Transverse colon (tissue), 4 donors: ENCODE data around the gene DBX1.
A peak's percentile ranks its signal among the peaks of the same experiment; 100 is the strongest.

ENCODE experiments used
- EP300 ChIP-seq: sonication (generic); formaldehyde crosslinking; IDR thresholded peaks from one replicate; pipeline ENCODE4 v1.6.1; 2017; ENCODE audit warnings: antibody characterized with exemption, low read depth
- POLR2A ChIP-seq: fragments of 450-650 bp; IDR thresholded peaks from one replicate; pipeline ENCODE4 v1.6.1; 2016; ENCODE audit warnings: antibody characterized with exemption, mild to moderate bottlenecking, moderate library complexity
- POLR2AphosphoS5 ChIP-seq, 3 donors: sonication (generic); formaldehyde crosslinking; IDR thresholded peaks; one replicate each; pipeline ENCODE4 v1.6.1; 2016; ENCODE audit warnings: antibody characterized with exemption in 3 of 3
- TF ChIP-seq, protein P1 (sequence below), 5 experiments: fragments of 200-600 bp in 3 of 5; fragments of 450-650 bp in 2 of 5; sonication (generic) in 3 of 5; IDR thresholded peaks; 1 replicate in 2 of 5; 2 replicates in 3 of 5; pipeline ENCODE4 v1.5.1; 2016 to 2017; ENCODE audit warnings: antibody characterized with exemption in 5 of 5, inconsistent platforms in 3 of 5, mild to moderate bottlenecking in 2 of 5, moderate library complexity in 1 of 5

DNA sequence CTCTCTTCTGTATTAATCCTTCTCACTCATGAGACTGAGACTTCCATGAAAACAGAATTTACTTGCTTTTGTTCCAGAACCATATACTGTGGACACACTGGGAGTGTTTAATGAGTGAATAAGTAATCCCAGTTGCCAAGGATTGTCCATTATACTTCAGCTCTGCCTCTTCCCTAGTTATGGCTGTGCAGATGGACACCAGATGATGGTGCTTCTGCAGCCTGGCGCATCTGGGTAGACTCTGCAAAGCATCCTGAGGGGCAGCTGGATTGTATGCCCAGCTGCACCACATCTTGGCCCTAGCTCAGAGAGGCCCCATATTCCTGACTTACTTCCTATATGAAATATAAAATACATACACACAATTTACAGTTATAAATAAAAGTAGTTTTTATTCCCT is 43.5 kb downstream of the DBX1 start:
- TF ChIP-seq, protein P1, sequence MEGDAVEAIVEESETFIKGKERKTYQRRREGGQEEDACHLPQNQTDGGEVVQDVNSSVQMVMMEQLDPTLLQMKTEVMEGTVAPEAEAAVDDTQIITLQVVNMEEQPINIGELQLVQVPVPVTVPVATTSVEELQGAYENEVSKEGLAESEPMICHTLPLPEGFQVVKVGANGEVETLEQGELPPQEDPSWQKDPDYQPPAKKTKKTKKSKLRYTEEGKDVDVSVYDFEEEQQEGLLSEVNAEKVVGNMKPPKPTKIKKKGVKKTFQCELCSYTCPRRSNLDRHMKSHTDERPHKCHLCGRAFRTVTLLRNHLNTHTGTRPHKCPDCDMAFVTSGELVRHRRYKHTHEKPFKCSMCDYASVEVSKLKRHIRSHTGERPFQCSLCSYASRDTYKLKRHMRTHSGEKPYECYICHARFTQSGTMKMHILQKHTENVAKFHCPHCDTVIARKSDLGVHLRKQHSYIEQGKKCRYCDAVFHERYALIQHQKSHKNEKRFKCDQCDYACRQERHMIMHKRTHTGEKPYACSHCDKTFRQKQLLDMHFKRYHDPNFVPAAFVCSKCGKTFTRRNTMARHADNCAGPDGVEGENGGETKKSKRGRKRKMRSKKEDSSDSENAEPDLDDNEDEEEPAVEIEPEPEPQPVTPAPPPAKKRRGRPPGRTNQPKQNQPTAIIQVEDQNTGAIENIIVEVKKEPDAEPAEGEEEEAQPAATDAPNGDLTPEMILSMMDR (IDR thresholded peaks at IDR 0.05): no peak
- TF ChIP-seq POLR2A: no peak
- peak in 2 of 3 donors; percentile 35 to 47 for TF ChIP-seq POLR2AphosphoS5 (IDR thresholded peaks at IDR 0.05)
- TF ChIP-seq EP300: no peak
